Middle frontal gyrus (tissue), 1 donor: ENCODE data around the gene DCUN1D1.
"Not testable (repeated sequence)": the region's sequence is repeated elsewhere in the genome, so short reads cannot be mapped to it uniquely, and the experiment has no call there.

ENCODE experiments used
- DNase-seq: peaks from one replicate; pipeline ENCODE4 v3.0.0-alpha.2; 2015; ENCODE audit warnings: low spot score; ENCODE audit errors: extremely low spot score

Gene DCUN1D1

GRCh38 chr3:182980204-182981037 lies at the start of gene DCUN1D1:
Gene DCUN1D1, minus strand, starts transcription at chr3:182980538. Its CDS starts 49 bp downstream, at chr3:182980489.
- peak; percentile 76 for DNase-seq

GRCh38 chr3:183028416-183028815 lies 48.1 kb upstream of the DCUN1D1 start:
- no peak for DNase-seq

GRCh38 chr3:183027276-183027675 lies 46.9 kb upstream of the DCUN1D1 start:
- DNase-seq: no peak

DNA sequence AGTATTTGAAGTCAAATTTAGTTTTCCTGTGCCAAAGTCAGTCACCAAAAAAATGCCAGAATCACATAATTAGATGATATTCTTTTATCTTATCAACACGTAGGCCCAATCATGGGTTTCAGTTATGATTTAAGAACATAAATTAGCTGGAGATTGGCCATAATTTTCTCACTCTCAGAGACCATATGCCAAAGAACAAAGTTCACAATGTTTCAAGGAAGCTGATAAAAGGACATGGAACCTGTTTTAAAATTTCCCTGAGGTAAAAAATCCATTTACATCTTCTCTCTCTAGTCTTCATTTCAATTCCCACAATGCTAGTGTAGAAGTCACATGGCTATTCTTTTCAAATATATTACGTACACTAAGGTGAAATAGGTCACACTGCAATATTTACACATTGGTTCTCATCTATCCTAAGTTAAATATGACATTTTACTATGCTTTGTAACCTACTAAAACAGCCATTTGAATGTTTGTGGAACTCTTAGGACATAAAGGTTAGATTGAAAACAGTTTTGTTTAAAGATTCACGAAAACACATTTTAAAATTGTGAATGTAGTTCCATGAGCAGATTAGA lies 42.7 kb upstream of the DCUN1D1 start:
- DNase-seq: no peak

GRCh38 chr3:183018421-183019192 lies 38.3 kb upstream of the DCUN1D1 start:
- DNase-seq: no peak

DNA sequence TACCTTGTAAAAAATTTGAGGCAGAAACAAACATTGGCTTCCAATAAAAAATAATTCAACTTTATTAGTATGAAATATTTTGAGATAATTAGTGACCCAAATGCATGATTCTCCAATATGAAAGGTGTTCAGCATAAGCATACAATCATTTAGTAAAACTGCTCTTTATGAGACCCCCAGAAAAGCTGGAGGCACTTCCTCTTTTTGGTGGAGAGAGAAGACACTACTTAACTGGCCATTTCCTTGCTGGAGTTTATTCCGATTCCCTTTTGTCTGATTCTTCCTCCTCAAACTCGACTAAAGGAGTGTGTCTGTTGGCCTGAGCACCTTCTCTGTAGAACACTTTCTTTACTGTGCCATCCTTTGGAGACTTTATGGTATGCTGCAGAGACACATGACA lies 34.8 kb upstream of the DCUN1D1 start:
- no peak for DNase-seq

DNA sequence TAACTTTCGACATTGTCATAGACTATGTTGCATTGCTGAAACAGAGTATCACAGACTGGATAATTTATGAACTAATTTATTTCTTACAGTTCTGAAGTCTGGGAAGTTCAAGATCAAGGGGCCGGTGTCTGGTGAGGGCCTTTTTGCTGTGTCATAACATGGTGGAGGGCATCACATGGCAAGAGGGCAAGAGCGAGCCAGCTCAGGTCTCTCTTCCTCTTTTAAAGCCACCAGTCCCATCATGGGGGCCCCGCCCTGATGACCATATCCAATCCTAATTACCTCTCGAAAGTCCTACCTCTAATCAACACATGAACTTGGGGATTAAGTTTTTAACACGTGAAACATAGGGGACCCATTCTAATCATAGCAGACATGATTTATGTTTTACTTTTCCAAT lies 33.5 kb upstream of the DCUN1D1 start:
- no peak for DNase-seq

DNA sequence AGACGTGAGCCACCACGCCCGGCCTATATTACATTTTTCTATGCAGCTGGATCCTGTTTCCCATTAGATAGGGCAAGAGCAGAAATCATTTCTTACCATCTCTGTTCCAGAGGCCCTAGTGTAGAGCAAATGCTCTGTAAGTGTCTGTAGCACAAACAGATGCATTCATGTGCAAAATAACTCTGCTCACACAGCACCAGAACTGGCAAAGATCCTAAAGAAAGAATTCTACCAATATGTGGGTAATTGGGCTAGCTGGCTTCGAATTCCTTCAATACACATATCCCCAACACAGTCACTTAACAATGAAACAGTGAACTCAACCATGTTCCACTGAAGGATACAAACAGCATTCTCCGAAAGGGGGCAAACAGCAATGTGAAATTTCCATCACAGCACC lies 32.7 kb upstream of the DCUN1D1 start:
- no peak for DNase-seq

DNA sequence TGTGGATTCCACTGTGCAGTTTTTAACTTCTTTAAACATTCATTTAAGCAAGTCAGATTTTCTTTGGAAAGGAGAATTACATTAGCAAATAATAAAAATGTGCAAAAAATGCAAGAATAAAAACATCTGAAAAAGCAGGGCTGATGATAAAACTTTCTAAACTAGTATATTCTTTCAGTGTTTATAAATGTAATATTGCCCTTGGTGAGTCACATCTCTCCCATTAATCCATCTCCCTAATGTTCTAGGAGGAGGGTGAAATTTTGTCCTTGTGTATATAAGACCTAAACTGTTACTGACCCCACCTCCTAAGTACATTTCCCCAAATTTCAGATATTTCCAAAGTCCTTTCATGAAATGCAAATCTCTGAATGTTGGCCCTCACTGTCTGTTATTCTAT lies 28.5 kb upstream of the DCUN1D1 start:
- no peak for DNase-seq

DNA sequence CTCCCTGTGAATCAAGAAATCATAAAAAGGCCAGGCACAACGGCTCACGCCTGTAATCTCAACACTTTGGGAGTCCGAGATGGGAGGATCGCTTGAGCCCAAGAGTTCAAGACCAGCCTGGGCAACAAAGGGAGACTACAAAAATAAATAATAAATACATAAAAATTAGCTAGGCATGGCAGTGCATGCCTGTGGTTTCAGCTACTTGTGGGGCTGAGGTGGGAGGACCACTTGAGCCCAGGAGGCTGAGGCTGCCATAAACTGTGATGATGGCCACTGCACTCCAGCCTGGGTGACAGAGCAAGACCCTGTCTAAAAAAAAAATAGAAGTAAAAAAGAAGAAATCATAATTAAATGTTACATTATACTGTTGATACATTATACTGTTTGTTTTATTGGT lies 28.0 kb upstream of the DCUN1D1 start:
- no peak for DNase-seq

DNA sequence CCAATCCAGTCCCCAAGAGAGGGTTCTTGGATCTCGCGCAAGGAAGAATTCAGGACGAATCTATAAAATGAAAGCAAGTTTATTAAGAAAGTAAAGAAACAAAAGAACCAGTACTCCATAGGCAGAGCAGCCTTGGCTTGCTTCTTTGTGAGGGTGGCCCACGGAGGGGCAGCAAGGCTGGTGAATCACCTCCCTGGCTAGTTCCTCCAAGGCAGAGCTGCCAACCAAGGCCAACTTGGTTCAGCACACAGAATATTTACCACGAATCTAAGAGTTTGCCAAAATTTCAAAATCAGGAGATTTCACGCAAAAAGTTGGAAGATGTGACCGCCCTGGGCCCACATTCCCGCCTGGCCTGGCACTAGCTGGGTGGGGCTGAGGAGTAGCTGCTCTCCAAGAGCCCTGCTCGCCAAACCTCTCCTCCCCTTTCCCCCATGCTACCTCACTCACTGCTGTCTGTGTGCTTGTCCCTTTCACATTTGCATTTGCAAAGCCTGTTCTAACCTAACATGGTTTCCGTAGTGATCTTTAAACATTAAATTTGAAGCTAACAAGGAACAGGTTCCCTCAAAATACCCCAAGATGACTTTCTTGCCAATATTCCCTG lies 26.2 kb upstream of the DCUN1D1 start:
- DNase-seq: no peak

- DNase-seq: no peak
These were observed 19.4 kb upstream of the DCUN1D1 start for GRCh38 chr3:182999767-183000166.

DNA sequence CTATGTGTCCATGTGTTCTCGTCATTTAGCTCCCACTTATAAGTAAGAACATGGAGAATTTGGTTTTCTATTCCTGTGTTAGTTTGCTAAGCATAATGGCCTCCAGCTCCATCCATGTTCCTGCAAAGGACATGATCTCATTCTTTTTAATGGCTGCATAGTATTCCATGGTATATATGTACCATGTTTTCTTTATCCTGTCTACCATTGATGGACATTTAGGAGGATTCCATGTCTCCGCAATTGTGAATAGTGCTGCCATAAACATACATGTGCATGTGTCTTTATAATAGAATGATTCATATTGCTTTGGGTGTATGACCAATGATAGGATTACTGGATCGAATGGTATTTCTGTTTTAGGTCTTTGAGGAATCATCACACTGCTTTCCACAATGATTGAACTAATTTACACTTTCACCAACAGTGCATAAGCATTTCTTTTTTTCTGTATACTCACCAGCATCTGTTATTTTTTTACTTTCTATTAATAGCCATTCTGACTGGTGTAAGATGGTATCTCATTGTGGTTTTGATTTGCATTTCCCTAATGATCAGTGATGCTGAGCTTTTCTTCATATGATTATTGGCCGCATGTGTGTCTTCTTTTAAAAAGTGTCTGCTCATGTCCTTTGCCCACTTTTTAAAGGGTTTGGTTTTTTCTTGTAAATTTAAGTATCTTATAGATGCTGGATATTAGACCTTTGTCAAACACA lies 13.3 kb upstream of the DCUN1D1 start:
- DNase-seq: not testable (repeated sequence)

GRCh38 chr3:182989566-182989965 lies 9.2 kb upstream of the DCUN1D1 start:
- DNase-seq: no peak

DNA sequence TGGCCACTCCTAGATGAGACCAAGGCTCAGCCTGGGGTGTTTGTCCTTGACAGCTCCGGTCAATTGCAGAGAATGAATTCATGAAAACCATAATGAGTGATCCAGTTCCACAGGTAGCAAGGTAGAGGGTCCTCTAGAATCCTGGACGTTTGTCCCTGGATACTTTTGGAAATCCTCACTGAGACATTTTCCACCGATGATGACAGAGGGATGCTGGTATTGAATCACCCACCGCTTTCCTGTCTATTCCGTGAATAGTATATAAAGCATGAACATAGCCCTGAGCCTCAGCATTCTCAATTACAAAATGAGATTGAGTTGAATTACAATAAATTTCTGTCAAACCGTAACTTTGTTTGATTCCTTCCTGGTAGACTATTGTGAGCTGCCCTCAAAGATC lies 5.7 kb upstream of the DCUN1D1 start:
- DNase-seq: no peak

GRCh38 chr3:182983876-182984275 lies 3.5 kb upstream of the DCUN1D1 start:
- DNase-seq: no peak

GRCh38 chr3:182981038-182981380 lies 671 bp upstream of the DCUN1D1 start:
- no peak for DNase-seq

GRCh38 chr3:182979674-182980191 lies 605 bp downstream of the DCUN1D1 start:
- no peak for DNase-seq

DNA sequence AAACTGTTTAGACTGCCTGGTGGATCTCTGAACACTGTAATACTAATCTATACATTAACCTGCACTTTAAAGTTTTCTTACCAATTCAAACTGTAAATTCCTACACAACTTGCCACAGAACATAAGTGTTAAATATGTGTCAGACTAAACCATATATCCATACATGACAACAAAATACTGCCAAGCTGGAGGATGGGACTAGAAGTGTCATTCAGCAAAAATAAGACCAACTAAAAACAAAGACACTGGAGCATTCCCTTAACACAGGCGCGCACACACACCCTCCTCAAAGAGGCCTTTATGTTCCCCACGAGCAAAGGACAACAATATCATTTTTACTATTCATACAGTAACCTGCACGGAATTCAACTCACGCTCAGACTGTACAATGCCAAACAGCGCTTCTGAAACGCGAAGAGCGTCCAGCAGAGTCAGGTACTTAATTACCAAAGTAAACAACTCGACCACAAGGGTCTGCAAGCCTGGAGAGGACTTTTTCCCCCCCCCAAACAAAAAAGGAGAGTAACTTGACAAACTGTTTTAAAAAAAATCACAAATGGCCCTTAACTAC lies 1.1 kb downstream of the DCUN1D1 start:
- no peak for DNase-seq

GRCh38 chr3:182978387-182978786 lies 2.0 kb downstream of the DCUN1D1 start:
- DNase-seq: no peak

- DNase-seq: no peak
These were observed 7.3 kb downstream of the DCUN1D1 start for GRCh38 chr3:182973047-182973446.
